HG03520 (cell line): ENCODE results near the gene IL18BP.

Experiments used
- ATAC-seq: cut with Tn5 transposase; IDR thresholded peaks from one replicate; pipeline ENCODE4 v1.9.1; 2021; ENCODE audit warnings: mild to moderate bottlenecking, moderate library complexity; ENCODE audit not compliant: unreplicated experiment

The IL18BP gene

GRCh38 chr11:71996517-71996916 lies 2.2 kb upstream of the IL18BP start:
- ATAC-seq, result no peak

- no peak for ATAC-seq
Observed at GRCh38 chr11:71996946-71997345, 1.8 kb upstream of the IL18BP start.

- no peak for ATAC-seq
Observed at GRCh38 chr11:71997594-71997993, 1.1 kb upstream of the IL18BP start.

- no peak for ATAC-seq
Observed at GRCh38 chr11:71998061-71998460, 648 bp upstream of the IL18BP start.

GRCh38 chr11:71999362-71999761 lies 653 bp downstream of the IL18BP start:
- ATAC-seq, result no peak

- no peak for ATAC-seq
Observed at GRCh38 chr11:71999798-72000197, 1.1 kb downstream of the IL18BP start.

GRCh38 chr11:72000202-72000867 lies 1.6 kb downstream of the IL18BP start:
- ATAC-seq, result no peak

GRCh38 chr11:72001285-72001684 lies 2.6 kb downstream of the IL18BP start:
- no peak for ATAC-seq

- ATAC-seq, result no peak
Observed at GRCh38 chr11:72001834-72002591, 3.3 kb downstream of the IL18BP start.

- ATAC-seq, result no peak
Observed at GRCh38 chr11:72002841-72003775, 4.4 kb downstream of the IL18BP start.

- no peak for ATAC-seq
Observed at GRCh38 chr11:72003776-72004171, 5.1 kb downstream of the IL18BP start.

- no peak for ATAC-seq
Observed at GRCh38 chr11:72004515-72005346, 6.0 kb downstream of the IL18BP start.

GRCh38 chr11:72005347-72006260 lies 6.9 kb downstream of the IL18BP start:
- no peak for ATAC-seq

- no peak for ATAC-seq
Observed at GRCh38 chr11:72006309-72007088, 7.8 kb downstream of the IL18BP start.

- no peak for ATAC-seq
Observed at GRCh38 chr11:72007089-72007476, 8.4 kb downstream of the IL18BP start.

- ATAC-seq, result no peak
Observed at GRCh38 chr11:72007587-72007986, 8.9 kb downstream of the IL18BP start.

GRCh38 chr11:72008728-72009127 lies 10.0 kb downstream of the IL18BP start:
- ATAC-seq, result no peak

- ATAC-seq, result no peak
Observed at GRCh38 chr11:72009156-72009555, 10.4 kb downstream of the IL18BP start.
